H1 (cell line): ENCODE results near the gene MACROD2.

ENCODE experiments used
- CEBPB ChIP-seq: IDR thresholded peaks from 2 replicates; pipeline ENCODE4 v1.6.1; 2012; ENCODE audit warnings: low read depth, low read length
- EZH2 ChIP-seq: fragments of 200-600 bp; sonication (generic); IDR thresholded peaks from 2 replicates; pipeline ENCODE4 v1.7.1; 2012; ENCODE audit warnings: low read depth, mild to moderate bottlenecking, moderate library complexity, low read length, inconsistent platforms; ENCODE audit not compliant: severe bottlenecking
- GTF2F1 ChIP-seq: IDR thresholded peaks from 2 replicates; pipeline ENCODE4 v1.6.1; 2012; ENCODE audit warnings: low read depth, low read length, improper control_type of control experiment, borderline replicate concordance
- HDAC2 ChIP-seq, 2 experiments: fragments of 300-600 bp in 1 of 2; sonication (generic) in 1 of 2; IDR thresholded peaks; 2 replicates each; pipeline ENCODE4 v1.6.1; 2011 to 2012; ENCODE audit warnings: low read depth in 2 of 2, low read length in 2 of 2, mild to moderate bottlenecking in 2 of 2, moderate library complexity in 2 of 2, borderline replicate concordance in 1 of 2, inconsistent platforms in 1 of 2
- HDAC6 ChIP-seq: IDR thresholded peaks from one replicate; pipeline ENCODE4 v1.7.1; 2012; ENCODE audit warnings: low read depth, mild to moderate bottlenecking, inconsistent platforms, low read length, moderate library complexity
- KDM1A ChIP-seq: fragments of 200-600, 300-600 bp; sonication (generic); IDR thresholded peaks from 2 replicates; pipeline ENCODE4 v1.7.1; 2016; ENCODE audit warnings: mild to moderate bottlenecking, low read length, borderline replicate concordance
- POLR2A ChIP-seq, 2 experiments: IDR thresholded peaks; 1 replicate in 1 of 2; 2 replicates in 1 of 2; pipeline ENCODE4 v1.6.1; 2011; ENCODE audit warnings: low read depth in 2 of 2, low read length in 2 of 2, mild to moderate bottlenecking in 2 of 2; ENCODE audit errors: control extremely low read depth in 1 of 2
- SP1 ChIP-seq: IDR thresholded peaks from 2 replicates; pipeline ENCODE4 v1.6.1; 2011; ENCODE audit warnings: low read depth, low read length
- TF ChIP-seq, protein P1 (sequence below), 3 experiments: IDR thresholded peaks; 1 replicate in 2 of 3; 2 replicates in 1 of 3; pipeline versions ENCODE4 v1.5.1 to v1.6.1; 2011; ENCODE audit warnings: low read length in 3 of 3, mild to moderate bottlenecking in 3 of 3, inconsistent platforms in 2 of 3, low read depth in 1 of 3, moderate library complexity in 1 of 3; ENCODE audit not compliant: insufficient read depth in 1 of 3; ENCODE audit errors: control extremely low read depth in 1 of 3

DNA sequence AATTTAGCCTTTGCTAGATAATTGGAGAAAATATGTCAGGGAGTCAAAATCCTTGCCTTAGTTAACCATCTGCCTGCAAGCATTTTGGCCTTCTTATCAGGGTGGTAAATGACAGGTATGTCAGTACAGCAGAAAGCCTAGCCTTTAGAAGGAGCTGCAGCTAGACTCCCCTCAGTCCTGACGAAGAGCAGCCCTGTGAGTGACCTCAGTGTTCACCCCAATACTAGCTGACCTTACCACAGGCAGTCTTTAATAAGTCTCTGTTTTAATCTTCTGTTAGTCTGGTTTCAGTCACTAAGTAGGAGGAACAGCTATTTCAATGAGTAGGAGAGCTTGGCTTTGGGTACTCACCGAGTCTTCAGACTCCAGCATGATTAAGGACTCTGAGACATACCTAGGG is 682.1 kb downstream of the MACROD2 start:
- TF ChIP-seq, protein P1, sequence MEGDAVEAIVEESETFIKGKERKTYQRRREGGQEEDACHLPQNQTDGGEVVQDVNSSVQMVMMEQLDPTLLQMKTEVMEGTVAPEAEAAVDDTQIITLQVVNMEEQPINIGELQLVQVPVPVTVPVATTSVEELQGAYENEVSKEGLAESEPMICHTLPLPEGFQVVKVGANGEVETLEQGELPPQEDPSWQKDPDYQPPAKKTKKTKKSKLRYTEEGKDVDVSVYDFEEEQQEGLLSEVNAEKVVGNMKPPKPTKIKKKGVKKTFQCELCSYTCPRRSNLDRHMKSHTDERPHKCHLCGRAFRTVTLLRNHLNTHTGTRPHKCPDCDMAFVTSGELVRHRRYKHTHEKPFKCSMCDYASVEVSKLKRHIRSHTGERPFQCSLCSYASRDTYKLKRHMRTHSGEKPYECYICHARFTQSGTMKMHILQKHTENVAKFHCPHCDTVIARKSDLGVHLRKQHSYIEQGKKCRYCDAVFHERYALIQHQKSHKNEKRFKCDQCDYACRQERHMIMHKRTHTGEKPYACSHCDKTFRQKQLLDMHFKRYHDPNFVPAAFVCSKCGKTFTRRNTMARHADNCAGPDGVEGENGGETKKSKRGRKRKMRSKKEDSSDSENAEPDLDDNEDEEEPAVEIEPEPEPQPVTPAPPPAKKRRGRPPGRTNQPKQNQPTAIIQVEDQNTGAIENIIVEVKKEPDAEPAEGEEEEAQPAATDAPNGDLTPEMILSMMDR (IDR thresholded peaks at IDR 0.05; ENCODE audit: control extremely low read depth in 1 of 3, insufficient read depth in 1 of 3, low read depth in 1 of 3, low read length in 3 of 3): no peak
- no peak for TF ChIP-seq HDAC6
- TF ChIP-seq POLR2A (IDR thresholded peaks at IDR 0.05; ENCODE audit: control extremely low read depth in 1 of 2, low read depth in 2 of 2, low read length in 2 of 2): no peak
- TF ChIP-seq EZH2: no peak
- no peak for TF ChIP-seq CEBPB
- no peak for TF ChIP-seq HDAC2 (IDR thresholded peaks at IDR 0.05; ENCODE audit: borderline replicate concordance in 1 of 2, low read depth in 2 of 2, low read length in 2 of 2)
- TF ChIP-seq GTF2F1: no peak
- no peak for TF ChIP-seq KDM1A
- no peak for TF ChIP-seq SP1
